ENCODE measurements around the gene BTNL9. TPM values are rescaled to one million over a fixed set of nuclear protein-coding genes. Genes with fewer than 3 reads are reported as not detected.

The BTNL9 gene
- polyA plus RNA-seq, 3 donors: not detected

DNA sequence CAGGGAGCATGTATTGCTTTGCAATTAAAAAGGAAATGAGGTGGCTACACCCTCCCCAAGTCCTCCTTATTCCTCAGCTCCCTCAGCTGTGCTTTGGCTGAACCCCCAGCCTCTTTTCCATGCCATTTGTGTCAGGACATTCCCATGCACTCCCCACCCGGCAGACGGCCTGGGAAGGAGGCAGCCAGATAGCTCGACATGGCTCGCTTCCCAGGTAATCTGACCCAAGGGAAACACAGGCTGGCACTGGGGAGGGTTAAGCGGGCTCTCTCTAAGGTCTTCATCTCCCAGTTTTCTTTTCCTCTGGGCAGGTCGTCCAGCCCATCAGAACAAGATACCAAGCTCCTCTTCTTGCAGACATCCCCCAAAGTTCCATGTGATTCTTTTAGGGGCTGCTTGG, 31.2 kb downstream of the BTNL9 start:
- Mint-ChIP-seq H3K4me1 (no peaks in the 10 kb centered on the region), H3K27ac (no peak overlapping the region), H3K9me3 (peaks cover 2 to 37% (median 15%) of the 10 kb centered on the region in 7 donors), H3K27me3 (ENCODE audit: low read depth in 3 of 3) (peaks cover 26 to 47% (median 39%) of the 10 kb centered on the region in 3 donors), H3K36me3 (no peaks in the 10 kb centered on the region), H3K4me3 (peak overlapping the region in 1 of 2 donors; percentile 11)
- WGBS (ENCODE audit: insufficient coverage): 83% methylated on average over 3 of the region's 6 CpGs
- no peak overlapping the region for H2AFZ ChIP-seq (ENCODE audit: insufficient read depth, low read depth, low read length, poor library complexity, severe bottlenecking)
- H3K9me3 ChIP-seq (replicated peaks in 1 of 2; ENCODE audit: control insufficient read depth in 1 of 2, insufficient read depth in 1 of 2, low read length in 2 of 2): peaks cover 17% of the 10 kb centered on the region in 2 donors
- no peaks in the 10 kb centered on the region for H3K36me3 ChIP-seq (replicated peaks in 1 of 2; ENCODE audit: control insufficient read depth in 1 of 2, insufficient read depth in 2 of 2, low read length in 2 of 2)
- no peaks in the 10 kb centered on the region for H3K79me2 ChIP-seq (ENCODE audit: insufficient read depth, low read length)
- H3K4me2 ChIP-seq (replicated peaks; ENCODE audit: extremely low read depth, low read length, poor library complexity, severe bottlenecking): no peak overlapping the region
- no peak for DNase-seq
- intact Hi-C loops (cut with micrococcal nuclease): no loop called here
- no peak overlapping the region for H3K4me3 ChIP-seq (replicated peaks in 1 of 3; ENCODE audit: low read depth in 2 of 3, low read length in 3 of 3)
- no peak overlapping the region for H3K9ac ChIP-seq (ENCODE audit: insufficient read depth, low read length, poor library complexity, severe bottlenecking)
- H3K4me1 ChIP-seq (ENCODE audit: control insufficient read depth in 1 of 2, insufficient read depth in 2 of 2, low read length in 2 of 2): no peaks in the 10 kb centered on the region
- H3K27me3 ChIP-seq (ENCODE audit: control insufficient read depth in 2 of 2, insufficient read depth in 2 of 2, low read length in 2 of 2): peaks cover 3 to 24% of the 10 kb centered on the region in 2 donors
- no peaks in the 10 kb centered on the region for H4K20me1 ChIP-seq (ENCODE audit: insufficient read depth, low read length)
- TF ChIP-seq, protein P1, sequence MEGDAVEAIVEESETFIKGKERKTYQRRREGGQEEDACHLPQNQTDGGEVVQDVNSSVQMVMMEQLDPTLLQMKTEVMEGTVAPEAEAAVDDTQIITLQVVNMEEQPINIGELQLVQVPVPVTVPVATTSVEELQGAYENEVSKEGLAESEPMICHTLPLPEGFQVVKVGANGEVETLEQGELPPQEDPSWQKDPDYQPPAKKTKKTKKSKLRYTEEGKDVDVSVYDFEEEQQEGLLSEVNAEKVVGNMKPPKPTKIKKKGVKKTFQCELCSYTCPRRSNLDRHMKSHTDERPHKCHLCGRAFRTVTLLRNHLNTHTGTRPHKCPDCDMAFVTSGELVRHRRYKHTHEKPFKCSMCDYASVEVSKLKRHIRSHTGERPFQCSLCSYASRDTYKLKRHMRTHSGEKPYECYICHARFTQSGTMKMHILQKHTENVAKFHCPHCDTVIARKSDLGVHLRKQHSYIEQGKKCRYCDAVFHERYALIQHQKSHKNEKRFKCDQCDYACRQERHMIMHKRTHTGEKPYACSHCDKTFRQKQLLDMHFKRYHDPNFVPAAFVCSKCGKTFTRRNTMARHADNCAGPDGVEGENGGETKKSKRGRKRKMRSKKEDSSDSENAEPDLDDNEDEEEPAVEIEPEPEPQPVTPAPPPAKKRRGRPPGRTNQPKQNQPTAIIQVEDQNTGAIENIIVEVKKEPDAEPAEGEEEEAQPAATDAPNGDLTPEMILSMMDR (IDR thresholded peaks at IDR 0.05): no peak
- no peak overlapping the region for H3K27ac ChIP-seq (ENCODE audit: low read depth in 1 of 2, low read length in 2 of 2)

DNA sequence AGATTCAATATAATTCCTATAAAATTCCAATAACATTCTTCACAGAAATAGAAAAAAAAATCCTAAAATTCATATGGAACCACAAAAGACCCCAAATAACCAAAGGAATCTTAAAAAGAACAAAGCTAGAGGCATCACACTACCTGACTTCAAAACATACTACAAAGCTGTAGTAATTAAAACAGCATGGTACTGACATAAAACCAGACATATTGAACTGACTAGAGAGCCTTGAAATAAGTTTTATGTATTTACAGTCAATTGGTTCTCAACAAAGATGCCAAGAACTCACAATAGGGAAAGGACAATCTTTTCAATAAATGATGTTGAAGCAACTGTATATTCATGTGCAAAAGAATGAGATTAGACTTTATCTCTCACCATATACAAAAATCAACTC, 36.9 kb downstream of the BTNL9 start:
- no peaks in the 10 kb centered on the region for H3K4me1 Mint-ChIP-seq
- DNase-seq: no peak
- Histone ChIP-seq H4K20me1 (ENCODE audit: insufficient read depth, low read length) (no peaks in the 10 kb centered on the region), H3K4me2 (replicated peaks; ENCODE audit: extremely low read depth, low read length, poor library complexity, severe bottlenecking) (no peak overlapping the region), H3K27ac (ENCODE audit: low read depth in 1 of 2, low read length in 2 of 2) (no peak overlapping the region), H3K79me2 (ENCODE audit: insufficient read depth, low read length) (no peaks in the 10 kb centered on the region), H3K4me1 (ENCODE audit: control insufficient read depth in 1 of 2, insufficient read depth in 2 of 2, low read length in 2 of 2) (no peaks in the 10 kb centered on the region), H2AFZ (ENCODE audit: insufficient read depth, low read depth, low read length, poor library complexity, severe bottlenecking) (no peak overlapping the region), H3K9me3 (replicated peaks in 1 of 2; ENCODE audit: control insufficient read depth in 1 of 2, insufficient read depth in 1 of 2, low read length in 2 of 2) (peaks cover 14 to 17% of the 10 kb centered on the region in 2 donors), H3K36me3 (replicated peaks in 1 of 2; ENCODE audit: control insufficient read depth in 1 of 2, insufficient read depth in 2 of 2, low read length in 2 of 2) (no peaks in the 10 kb centered on the region), H3K27me3 (ENCODE audit: control insufficient read depth in 2 of 2, insufficient read depth in 2 of 2, low read length in 2 of 2) (peaks cover 2 to 4% of the 10 kb centered on the region in 2 donors), H3K4me3 (replicated peaks in 1 of 3; ENCODE audit: low read depth in 2 of 3, low read length in 3 of 3) (no peak overlapping the region), H3K9ac (ENCODE audit: insufficient read depth, low read length, poor library complexity, severe bottlenecking) (no peak overlapping the region)
- H3K27me3 Mint-ChIP-seq (ENCODE audit: low read depth in 3 of 3): peaks cover 10 to 34% (median 20%) of the 10 kb centered on the region in 3 donors
- TF ChIP-seq, protein P1 (IDR thresholded peaks at IDR 0.05): no peak
- no peaks in the 10 kb centered on the region for H3K36me3 Mint-ChIP-seq
- intact Hi-C loops (cut with micrococcal nuclease): no loop called here
- no peak overlapping the region for H3K4me3 Mint-ChIP-seq
- H3K9me3 Mint-ChIP-seq: peaks cover 2 to 29% (median 18%) of the 10 kb centered on the region in 7 donors
- no peak overlapping the region for H3K27ac Mint-ChIP-seq

Measured in CD14-positive monocyte (primary cell).